ENCODE measurements around the gene CREBBP.

The CREBBP gene

DNA sequence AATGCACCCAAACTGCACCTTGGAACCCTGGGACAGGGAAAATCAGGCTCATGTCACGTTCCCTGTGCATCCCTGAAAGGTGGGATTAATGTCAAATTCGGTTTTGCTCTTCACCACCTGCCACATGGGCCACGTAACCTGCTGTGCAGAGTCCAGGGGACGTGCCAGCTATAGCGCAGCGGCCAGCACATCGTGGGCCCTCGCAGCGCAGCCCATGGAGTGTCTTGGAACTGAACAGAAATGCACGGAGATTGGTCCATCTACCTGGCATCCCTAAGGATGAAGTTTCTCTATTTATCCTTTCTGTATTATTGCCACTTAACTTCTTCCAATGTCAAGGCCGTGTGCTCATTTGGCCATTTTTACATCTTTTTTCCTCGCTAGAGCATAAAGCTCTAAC is 95.1 kb downstream of the CREBBP start:
- H3K4me1 ChIP-seq (ENCODE audit: control insufficient read depth in 1 of 2, insufficient read depth in 2 of 2, low read length in 2 of 2), result peaks cover 0 to 4% of the 10 kb centered on the region in 2 donors
- no peak overlapping the region for H3K27ac ChIP-seq (ENCODE audit: low read depth, low read length)
- H3K4me3 ChIP-seq (ENCODE audit: low read depth in 1 of 2, low read length in 2 of 2), result no peak overlapping the region
- no peaks in the 10 kb centered on the region for H3K27me3 ChIP-seq (ENCODE audit: control insufficient read depth in 1 of 2, insufficient read depth in 2 of 2, low read length in 2 of 2)
- H3K36me3 ChIP-seq (ENCODE audit: control insufficient read depth in 1 of 2, insufficient read depth in 2 of 2, low read length in 2 of 2), result peaks cover 25 to 73% of the 10 kb centered on the region in 2 donors
- no peak overlapping the region for H3K9ac ChIP-seq (ENCODE audit: low read depth in 1 of 2, low read length in 2 of 2)
- H3K9me3 ChIP-seq (ENCODE audit: control insufficient read depth in 1 of 2, low read length in 2 of 2), result no peaks in the 10 kb centered on the region

DNA sequence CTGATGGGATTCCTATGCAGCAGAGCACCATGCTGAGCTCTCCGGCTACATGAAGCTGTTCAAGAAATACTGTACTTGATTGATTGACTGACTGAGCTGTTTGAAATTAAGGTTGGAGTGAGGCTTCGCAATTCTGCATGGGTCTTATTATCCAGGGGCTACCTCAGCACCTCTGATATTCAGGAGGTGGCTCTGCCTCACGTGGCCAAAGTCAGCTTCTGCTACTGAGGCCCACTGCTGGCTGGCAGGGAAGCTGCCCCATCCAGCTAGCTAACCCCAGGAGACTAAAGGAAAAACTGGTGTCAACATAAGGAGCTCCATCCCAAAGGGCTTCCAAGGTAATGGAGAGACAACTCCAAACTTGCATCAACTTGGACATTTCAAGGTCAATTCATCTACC is 97.0 kb downstream of the CREBBP start:
- Histone ChIP-seq H3K4me1 (ENCODE audit: control insufficient read depth in 1 of 2, insufficient read depth in 2 of 2, low read length in 2 of 2) (no peaks in the 10 kb centered on the region), H3K9me3 (ENCODE audit: control insufficient read depth in 1 of 2, low read length in 2 of 2) (no peaks in the 10 kb centered on the region), H3K36me3 (ENCODE audit: control insufficient read depth in 1 of 2, insufficient read depth in 2 of 2, low read length in 2 of 2) (peaks cover 27 to 87% of the 10 kb centered on the region in 2 donors), H3K27me3 (ENCODE audit: control insufficient read depth in 1 of 2, insufficient read depth in 2 of 2, low read length in 2 of 2) (no peaks in the 10 kb centered on the region), H3K4me3 (ENCODE audit: low read depth in 1 of 2, low read length in 2 of 2) (no peak overlapping the region), H3K9ac (ENCODE audit: low read depth in 1 of 2, low read length in 2 of 2) (no peak overlapping the region), H3K27ac (ENCODE audit: low read depth, low read length) (no peak overlapping the region)

DNA sequence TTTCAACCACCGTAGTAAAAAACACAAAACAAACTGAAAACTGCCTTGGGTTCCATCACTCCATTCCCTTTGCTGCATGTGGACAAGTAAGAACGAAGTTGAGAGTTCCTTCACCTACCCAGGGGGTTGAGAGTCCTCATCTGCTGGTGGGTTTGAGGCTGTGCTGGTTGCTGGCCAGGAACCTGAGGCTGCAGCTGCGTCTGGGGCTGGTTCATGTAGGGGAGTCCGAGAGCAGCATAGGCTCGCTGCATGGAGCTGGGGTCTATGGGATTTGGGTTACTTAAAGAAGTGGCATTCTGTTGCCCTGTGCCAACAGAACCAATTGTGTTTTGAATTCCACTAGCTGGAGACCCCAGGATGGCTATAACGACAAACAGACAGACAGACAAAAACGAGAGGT is 97.9 kb downstream of the CREBBP start:
- H3K27me3 ChIP-seq (ENCODE audit: control insufficient read depth in 1 of 2, insufficient read depth in 2 of 2, low read length in 2 of 2), result no peaks in the 10 kb centered on the region
- H3K4me3 ChIP-seq (ENCODE audit: low read depth in 1 of 2, low read length in 2 of 2), result no peak overlapping the region
- H3K4me1 ChIP-seq (ENCODE audit: control insufficient read depth in 1 of 2, insufficient read depth in 2 of 2, low read length in 2 of 2), result no peaks in the 10 kb centered on the region
- no peak overlapping the region for H3K9ac ChIP-seq (ENCODE audit: low read depth in 1 of 2, low read length in 2 of 2)
- H3K36me3 ChIP-seq (ENCODE audit: control insufficient read depth in 1 of 2, insufficient read depth in 2 of 2, low read length in 2 of 2), result peaks cover 27 to 87% of the 10 kb centered on the region in 2 donors
- H3K27ac ChIP-seq (ENCODE audit: low read depth, low read length), result no peak overlapping the region
- no peaks in the 10 kb centered on the region for H3K9me3 ChIP-seq (ENCODE audit: control insufficient read depth in 1 of 2, low read length in 2 of 2)

DNA sequence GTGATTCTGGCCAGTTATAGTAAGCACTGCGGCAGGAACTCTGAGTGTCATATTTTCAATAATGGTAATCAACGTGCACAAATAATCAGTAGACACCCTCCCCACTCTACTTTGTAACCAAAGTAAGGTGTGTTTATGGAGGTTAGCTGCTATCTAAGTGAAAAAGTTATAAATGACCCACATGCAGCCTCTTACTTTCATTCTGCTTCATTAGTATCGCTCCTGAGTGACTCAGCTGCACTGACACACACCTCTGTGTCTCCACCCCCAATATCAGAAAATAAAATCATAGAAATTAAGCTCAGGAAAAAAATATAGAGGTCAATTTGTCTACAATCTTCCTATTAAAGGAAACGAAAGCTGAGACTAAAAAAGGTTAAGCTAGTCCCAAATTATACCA is 99.1 kb downstream of the CREBBP start:
- Histone ChIP-seq H3K9me3 (ENCODE audit: control insufficient read depth in 1 of 2, low read length in 2 of 2) (no peaks in the 10 kb centered on the region), H3K27ac (ENCODE audit: low read depth, low read length) (no peak overlapping the region), H3K9ac (ENCODE audit: low read depth in 1 of 2, low read length in 2 of 2) (no peak overlapping the region), H3K4me1 (ENCODE audit: control insufficient read depth in 1 of 2, insufficient read depth in 2 of 2, low read length in 2 of 2) (no peaks in the 10 kb centered on the region), H3K4me3 (ENCODE audit: low read depth in 1 of 2, low read length in 2 of 2) (no peak overlapping the region), H3K36me3 (ENCODE audit: control insufficient read depth in 1 of 2, insufficient read depth in 2 of 2, low read length in 2 of 2) (peaks cover 28 to 83% of the 10 kb centered on the region in 2 donors), H3K27me3 (ENCODE audit: control insufficient read depth in 1 of 2, insufficient read depth in 2 of 2, low read length in 2 of 2) (no peaks in the 10 kb centered on the region)

DNA sequence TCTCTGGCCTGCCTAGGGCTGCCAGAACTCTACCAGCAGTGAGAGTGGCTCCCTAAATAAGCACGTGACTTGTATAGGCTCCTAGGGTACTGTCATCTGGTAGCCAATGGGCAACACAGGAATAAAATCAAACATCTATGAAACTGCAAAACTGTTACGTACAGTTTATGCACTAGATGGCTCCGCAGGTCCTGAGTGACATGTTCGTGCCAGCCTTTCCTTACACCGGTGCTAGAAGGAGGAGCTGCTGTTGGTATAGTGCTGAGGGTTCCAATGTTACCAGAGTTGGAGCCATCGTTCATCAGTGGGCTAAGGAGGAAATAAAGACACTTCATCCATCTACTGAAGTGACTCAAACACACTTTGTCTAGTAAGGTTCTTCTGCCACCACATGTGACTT is 99.9 kb downstream of the CREBBP start:
- Histone ChIP-seq H3K4me1 (ENCODE audit: control insufficient read depth in 1 of 2, insufficient read depth in 2 of 2, low read length in 2 of 2) (no peaks in the 10 kb centered on the region), H3K9me3 (ENCODE audit: control insufficient read depth in 1 of 2, low read length in 2 of 2) (no peaks in the 10 kb centered on the region), H3K9ac (ENCODE audit: low read depth in 1 of 2, low read length in 2 of 2) (no peak overlapping the region), H3K27ac (ENCODE audit: low read depth, low read length) (no peak overlapping the region), H3K27me3 (ENCODE audit: control insufficient read depth in 1 of 2, insufficient read depth in 2 of 2, low read length in 2 of 2) (no peaks in the 10 kb centered on the region), H3K4me3 (ENCODE audit: low read depth in 1 of 2, low read length in 2 of 2) (no peak overlapping the region), H3K36me3 (ENCODE audit: control insufficient read depth in 1 of 2, insufficient read depth in 2 of 2, low read length in 2 of 2) (peaks cover 30 to 80% of the 10 kb centered on the region in 2 donors)

DNA sequence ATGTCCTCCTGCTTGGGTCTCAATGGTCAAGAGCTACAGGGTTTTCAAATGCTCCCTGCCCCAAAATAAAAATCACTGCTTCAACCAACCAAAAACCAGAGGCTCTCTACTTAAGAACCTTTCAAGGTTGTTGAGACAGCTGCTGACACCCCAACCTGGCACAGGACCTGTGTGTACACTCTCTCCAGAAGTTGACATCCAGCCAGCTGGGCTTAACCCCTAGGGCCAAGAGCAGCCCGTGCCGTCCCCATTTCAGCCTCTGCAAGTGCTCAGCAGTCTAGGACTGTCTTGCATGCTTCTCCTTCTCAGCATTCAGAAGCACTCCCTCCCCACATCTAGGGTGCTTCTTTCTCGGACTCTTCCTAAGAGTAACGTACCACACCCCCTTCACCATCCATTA is 104.2 kb downstream of the CREBBP start:
- Histone ChIP-seq H3K27me3 (ENCODE audit: control insufficient read depth in 1 of 2, insufficient read depth in 2 of 2, low read length in 2 of 2) (no peaks in the 10 kb centered on the region), H3K4me1 (ENCODE audit: control insufficient read depth in 1 of 2, insufficient read depth in 2 of 2, low read length in 2 of 2) (no peaks in the 10 kb centered on the region), H3K9ac (ENCODE audit: low read depth in 1 of 2, low read length in 2 of 2) (no peak overlapping the region), H3K27ac (ENCODE audit: low read depth, low read length) (no peak overlapping the region), H3K9me3 (ENCODE audit: control insufficient read depth in 1 of 2, low read length in 2 of 2) (no peaks in the 10 kb centered on the region), H3K4me3 (ENCODE audit: low read depth in 1 of 2, low read length in 2 of 2) (no peak overlapping the region), H3K36me3 (ENCODE audit: control insufficient read depth in 1 of 2, insufficient read depth in 2 of 2, low read length in 2 of 2) (peaks cover 39 to 82% of the 10 kb centered on the region in 2 donors)

DNA sequence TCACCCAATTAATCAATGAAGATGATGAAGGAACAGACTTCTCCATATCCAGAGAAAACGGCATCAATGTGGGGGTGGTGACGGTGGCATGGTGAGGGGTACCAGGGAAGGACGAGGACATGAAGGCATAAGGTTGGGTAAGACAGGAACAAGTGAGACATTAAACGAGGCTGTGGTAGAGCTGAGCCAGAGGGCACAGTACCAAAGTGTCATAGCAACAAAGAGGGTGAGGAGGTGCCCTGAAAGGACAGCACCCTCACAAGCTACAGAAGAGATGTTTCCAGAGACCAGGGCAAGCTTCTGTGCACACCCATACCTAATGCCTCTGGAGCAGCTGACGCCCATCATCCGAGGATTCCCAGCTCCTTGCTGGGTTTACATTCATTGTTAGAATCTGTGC is 105.7 kb downstream of the CREBBP start:
- H3K4me1 ChIP-seq (ENCODE audit: control insufficient read depth in 1 of 2, insufficient read depth in 2 of 2, low read length in 2 of 2), result no peaks in the 10 kb centered on the region
- H3K9ac ChIP-seq (ENCODE audit: low read depth in 1 of 2, low read length in 2 of 2), result no peak overlapping the region
- H3K4me3 ChIP-seq (ENCODE audit: low read depth in 1 of 2, low read length in 2 of 2), result no peak overlapping the region
- peaks cover 40 to 82% of the 10 kb centered on the region in 2 donors for H3K36me3 ChIP-seq (ENCODE audit: control insufficient read depth in 1 of 2, insufficient read depth in 2 of 2, low read length in 2 of 2)
- no peak overlapping the region for H3K27ac ChIP-seq (ENCODE audit: low read depth, low read length)
- H3K27me3 ChIP-seq (ENCODE audit: control insufficient read depth in 1 of 2, insufficient read depth in 2 of 2, low read length in 2 of 2), result no peaks in the 10 kb centered on the region
- H3K9me3 ChIP-seq (ENCODE audit: control insufficient read depth in 1 of 2, low read length in 2 of 2), result no peaks in the 10 kb centered on the region

DNA sequence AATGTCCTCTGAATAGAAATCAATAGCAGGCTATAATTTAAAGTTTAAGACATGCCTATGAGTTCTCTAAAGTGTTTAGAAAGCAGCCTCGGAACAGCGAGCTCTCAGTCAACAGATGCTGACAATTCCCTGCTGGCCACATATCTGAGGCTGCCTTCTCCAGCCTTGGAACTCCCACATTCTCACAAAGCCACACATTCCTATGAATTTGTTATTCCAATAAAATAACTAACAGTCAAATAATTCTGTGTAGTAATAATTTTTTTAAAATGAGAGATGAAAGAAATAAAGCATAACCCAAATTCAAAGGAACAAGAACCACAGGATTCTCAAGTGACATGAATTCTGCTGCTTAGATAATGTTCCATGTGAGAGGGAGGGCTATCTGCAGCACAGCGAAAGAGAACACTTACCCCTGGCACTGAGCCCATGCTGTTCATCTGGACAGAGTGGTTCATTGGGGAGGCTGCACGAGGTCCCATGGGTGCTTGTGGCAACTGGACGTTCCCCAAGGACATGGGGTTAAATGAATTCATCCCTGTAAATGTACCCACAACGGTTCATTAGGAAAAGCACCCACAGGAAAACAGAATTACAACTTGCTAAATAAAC is 106.3 kb downstream of the CREBBP start:
- Histone ChIP-seq H3K27me3 (ENCODE audit: control insufficient read depth in 1 of 2, insufficient read depth in 2 of 2, low read length in 2 of 2) (no peaks in the 10 kb centered on the region), H3K27ac (ENCODE audit: low read depth, low read length) (no peak overlapping the region), H3K4me3 (ENCODE audit: low read depth in 1 of 2, low read length in 2 of 2) (no peak overlapping the region), H3K4me1 (ENCODE audit: control insufficient read depth in 1 of 2, insufficient read depth in 2 of 2, low read length in 2 of 2) (no peaks in the 10 kb centered on the region), H3K9ac (ENCODE audit: low read depth in 1 of 2, low read length in 2 of 2) (no peak overlapping the region), H3K36me3 (ENCODE audit: control insufficient read depth in 1 of 2, insufficient read depth in 2 of 2, low read length in 2 of 2) (peaks cover 38 to 82% of the 10 kb centered on the region in 2 donors), H3K9me3 (ENCODE audit: control insufficient read depth in 1 of 2, low read length in 2 of 2) (no peaks in the 10 kb centered on the region)

DNA sequence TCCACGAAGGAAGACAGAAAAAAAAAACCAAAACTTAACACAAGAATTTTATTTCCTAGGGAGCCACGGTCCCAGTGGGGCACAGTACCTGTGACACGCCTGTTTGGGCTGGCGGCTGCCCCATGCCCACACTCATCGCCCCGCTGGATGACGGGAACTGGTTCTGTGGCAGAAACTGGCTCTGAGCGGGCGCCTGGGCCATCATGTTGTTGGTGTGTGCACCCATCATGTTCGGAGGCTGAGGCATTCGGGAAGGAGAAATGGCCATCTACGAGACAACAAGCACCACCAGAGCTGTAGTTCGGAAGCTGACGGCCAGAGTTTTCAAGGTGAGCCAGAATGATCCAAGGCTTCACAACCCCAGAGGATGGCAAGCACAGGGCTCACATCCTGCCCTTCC is 106.8 kb downstream of the CREBBP start:
- Histone ChIP-seq H3K36me3 (ENCODE audit: control insufficient read depth in 1 of 2, insufficient read depth in 2 of 2, low read length in 2 of 2) (peaks cover 43 to 83% of the 10 kb centered on the region in 2 donors), H3K27ac (ENCODE audit: low read depth, low read length) (no peak overlapping the region), H3K4me3 (ENCODE audit: low read depth in 1 of 2, low read length in 2 of 2) (no peak overlapping the region), H3K4me1 (ENCODE audit: control insufficient read depth in 1 of 2, insufficient read depth in 2 of 2, low read length in 2 of 2) (no peaks in the 10 kb centered on the region), H3K9me3 (ENCODE audit: control insufficient read depth in 1 of 2, low read length in 2 of 2) (no peaks in the 10 kb centered on the region), H3K9ac (ENCODE audit: low read depth in 1 of 2, low read length in 2 of 2) (no peak overlapping the region), H3K27me3 (ENCODE audit: control insufficient read depth in 1 of 2, insufficient read depth in 2 of 2, low read length in 2 of 2) (no peaks in the 10 kb centered on the region)

DNA sequence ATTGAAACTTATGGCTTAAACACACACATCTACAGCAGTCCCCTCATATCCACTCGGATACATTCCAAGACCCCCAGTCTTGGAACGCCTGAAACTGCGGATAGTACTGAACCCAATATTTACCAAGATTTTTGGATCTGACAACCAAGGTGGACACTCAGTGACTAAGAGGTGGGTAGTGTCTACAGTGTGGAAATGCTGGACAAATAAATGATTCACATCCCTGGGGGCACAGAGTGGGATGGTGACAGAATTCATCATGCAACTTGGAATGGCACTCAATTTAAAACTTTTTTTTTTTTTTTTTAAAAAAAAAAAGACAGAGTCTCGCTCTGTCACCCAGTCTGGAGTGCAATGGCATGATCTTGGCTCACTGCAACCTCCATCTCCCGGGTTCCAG is 109.0 kb downstream of the CREBBP start:
- H3K36me3 ChIP-seq (ENCODE audit: control insufficient read depth in 1 of 2, insufficient read depth in 2 of 2, low read length in 2 of 2), result peaks cover 60 to 86% of the 10 kb centered on the region in 2 donors
- no peak overlapping the region for H3K9ac ChIP-seq (ENCODE audit: low read depth in 1 of 2, low read length in 2 of 2)
- H3K27ac ChIP-seq (ENCODE audit: low read depth, low read length), result no peak overlapping the region
- no peaks in the 10 kb centered on the region for H3K9me3 ChIP-seq (ENCODE audit: control insufficient read depth in 1 of 2, low read length in 2 of 2)
- no peaks in the 10 kb centered on the region for H3K4me1 ChIP-seq (ENCODE audit: control insufficient read depth in 1 of 2, insufficient read depth in 2 of 2, low read length in 2 of 2)
- H3K27me3 ChIP-seq (ENCODE audit: control insufficient read depth in 1 of 2, insufficient read depth in 2 of 2, low read length in 2 of 2), result no peaks in the 10 kb centered on the region
- H3K4me3 ChIP-seq (ENCODE audit: low read depth in 1 of 2, low read length in 2 of 2), result no peak overlapping the region

DNA sequence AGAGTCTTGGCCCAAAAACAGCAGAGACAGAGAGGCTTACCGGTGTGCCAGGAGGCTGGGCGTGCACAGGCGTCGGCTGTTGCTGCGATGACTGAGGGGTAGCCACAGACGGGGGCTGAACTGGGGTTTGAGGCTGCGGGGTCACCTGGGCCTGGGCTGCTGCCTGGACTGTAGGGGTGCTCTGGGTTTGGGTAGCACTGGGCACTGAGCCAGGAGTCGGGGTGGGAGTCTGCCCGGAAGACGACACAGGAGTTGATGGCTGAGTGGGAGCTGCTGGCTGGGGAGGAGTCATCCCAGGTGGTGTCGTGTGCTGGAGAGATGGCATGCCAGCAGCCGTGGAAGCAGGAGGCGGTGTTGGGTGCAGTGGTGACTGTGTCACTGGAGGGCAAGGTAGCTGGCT is 110.0 kb downstream of the CREBBP start:
- H3K4me3 ChIP-seq (ENCODE audit: low read depth in 1 of 2, low read length in 2 of 2), result no peak overlapping the region
- peaks cover 53 to 90% of the 10 kb centered on the region in 2 donors for H3K36me3 ChIP-seq (ENCODE audit: control insufficient read depth in 1 of 2, insufficient read depth in 2 of 2, low read length in 2 of 2)
- H3K9me3 ChIP-seq (ENCODE audit: control insufficient read depth in 1 of 2, low read length in 2 of 2), result no peaks in the 10 kb centered on the region
- no peaks in the 10 kb centered on the region for H3K4me1 ChIP-seq (ENCODE audit: control insufficient read depth in 1 of 2, insufficient read depth in 2 of 2, low read length in 2 of 2)
- no peaks in the 10 kb centered on the region for H3K27me3 ChIP-seq (ENCODE audit: control insufficient read depth in 1 of 2, insufficient read depth in 2 of 2, low read length in 2 of 2)
- H3K27ac ChIP-seq (ENCODE audit: low read depth, low read length), result no peak overlapping the region
- H3K9ac ChIP-seq (ENCODE audit: low read depth in 1 of 2, low read length in 2 of 2), result no peak overlapping the region
